Stimulated activated CD8-positive, alpha-beta memory T cell treated with anti-CD3 and anti-CD28 coated beads, Interleukin-12 subunit alpha, Interleukin-12 subunit beta, amount 100 ng/mL, for 24 hours (primary cell): ENCODE results near the gene PTPRCAP.
"Not testable (repeated sequence)": the region's sequence is repeated elsewhere in the genome, so short reads cannot be mapped to it uniquely, and the experiment has no call there.

Source experiments
- DNase-seq: peaks from one replicate; pipeline ENCODE4 v3.0.0-alpha.2; 2020; ENCODE audit errors: extremely low read depth

Gene PTPRCAP

GRCh38 chr11:67427364-67427859, 10.1 kb downstream of the PTPRCAP start:
- DNase-seq, result not testable (repeated sequence)

- no peak for DNase-seq
Observed at GRCh38 chr11:67423891-67424613, 13.4 kb downstream of the PTPRCAP start.

GRCh38 chr11:67423466-67423865, 14.0 kb downstream of the PTPRCAP start:
- no peak for DNase-seq

- no peak for DNase-seq
Observed at GRCh38 chr11:67422891-67423290, 14.6 kb downstream of the PTPRCAP start.

GRCh38 chr11:67421430-67422031, 16.0 kb downstream of the PTPRCAP start:
- DNase-seq, result no peak

- peak; percentile 99 for DNase-seq
Observed at GRCh38 chr11:67420646-67421429, 16.6 kb downstream of the PTPRCAP start.

GRCh38 chr11:67420147-67420645, 17.3 kb downstream of the PTPRCAP start:
- no peak for DNase-seq

GRCh38 chr11:67419325-67420049, 18.0 kb downstream of the PTPRCAP start:
- DNase-seq, result no peak

- no peak for DNase-seq
Observed at GRCh38 chr11:67418476-67419281, 18.8 kb downstream of the PTPRCAP start.

- DNase-seq, result no peak
Observed at GRCh38 chr11:67417425-67417824, 20.1 kb downstream of the PTPRCAP start.

GRCh38 chr11:67416416-67417335, 20.8 kb downstream of the PTPRCAP start:
- no peak for DNase-seq

GRCh38 chr11:67415501-67416304, 21.8 kb downstream of the PTPRCAP start, which contains the start of gene CARNS1:
Gene CARNS1, plus strand, starts transcription at chr11:67415678. Its CDS starts 522 bp downstream, at chr11:67416200.
- no peak for DNase-seq

GRCh38 chr11:67413266-67413849, 24.1 kb downstream of the PTPRCAP start:
- no peak for DNase-seq

- DNase-seq, result no peak
Observed at GRCh38 chr11:67412495-67413179, 24.8 kb downstream of the PTPRCAP start.

- DNase-seq, result no peak
Observed at GRCh38 chr11:67411785-67412152, 25.7 kb downstream of the PTPRCAP start.

- DNase-seq, result no peak
Observed at GRCh38 chr11:67410984-67411784, 26.3 kb downstream of the PTPRCAP start.

- no peak for DNase-seq
Observed at GRCh38 chr11:67410369-67410831, 27.1 kb downstream of the PTPRCAP start.
